ENCODE data around the gene XYLT1. TPM values are rescaled to one million over a fixed set of nuclear protein-coding genes. Genes with fewer than 3 reads are reported as not detected.

XYLT1 gene
- total RNA-seq, 1 experiment from 2014 or later: 13.0 TPM

GRCh38 chr16:17389384-17389783 lies 81.4 kb downstream of the XYLT1 start:
- no peak overlapping the region for H3K27ac ChIP-seq
- no peaks in the 10 kb centered on the region for H3K9me3 ChIP-seq (replicated peaks)
- H3K4me1 ChIP-seq (replicated peaks): peaks cover 22% of the 10 kb centered on the region
- no peak for DNase-seq (ENCODE audit: low read depth in 1 of 2, low spot score in 2 of 2)
- H3K4me3 ChIP-seq: no peak overlapping the region
- no peaks in the 10 kb centered on the region for H3K27me3 ChIP-seq (replicated peaks)
- H3K36me3 ChIP-seq: no peaks in the 10 kb centered on the region

- H3K27me3 ChIP-seq (replicated peaks): no peaks in the 10 kb centered on the region
- peaks cover 35% of the 10 kb centered on the region for H3K4me1 ChIP-seq (replicated peaks)
- H3K4me3 ChIP-seq: no peak overlapping the region
- no peak for DNase-seq (ENCODE audit: low read depth in 1 of 2, low spot score in 2 of 2)
- H3K36me3 ChIP-seq: no peaks in the 10 kb centered on the region
- no peaks in the 10 kb centered on the region for H3K9me3 ChIP-seq (replicated peaks)
- H3K27ac ChIP-seq: no peak overlapping the region
Measured at GRCh38 chr16:17387256-17387655, 83.5 kb downstream of the XYLT1 start.

- no peaks in the 10 kb centered on the region for H3K27me3 ChIP-seq (replicated peaks)
- H3K4me3 ChIP-seq: no peak overlapping the region
- no peak overlapping the region for H3K27ac ChIP-seq
- H3K9me3 ChIP-seq (replicated peaks): no peaks in the 10 kb centered on the region
- no peaks in the 10 kb centered on the region for H3K36me3 ChIP-seq
- peaks cover 43% of the 10 kb centered on the region for H3K4me1 ChIP-seq (replicated peaks)
- DNase-seq (ENCODE audit: low read depth in 1 of 2, low spot score in 2 of 2): no peak
Measured at GRCh38 chr16:17386229-17386628, 84.5 kb downstream of the XYLT1 start.

GRCh38 chr16:17384471-17384870 lies 86.3 kb downstream of the XYLT1 start:
- Histone ChIP-seq H3K36me3 (no peaks in the 10 kb centered on the region), H3K27ac (no peak overlapping the region), H3K4me1 (replicated peaks) (peaks cover 55% of the 10 kb centered on the region), H3K27me3 (replicated peaks) (no peaks in the 10 kb centered on the region), H3K9me3 (replicated peaks) (no peaks in the 10 kb centered on the region), H3K4me3 (no peak overlapping the region)
- no peak for DNase-seq (ENCODE audit: low read depth in 1 of 2, low spot score in 2 of 2)

GRCh38 chr16:17382949-17383863 lies 87.6 kb downstream of the XYLT1 start:
- H3K27ac ChIP-seq: no peak overlapping the region
- no peaks in the 10 kb centered on the region for H3K9me3 ChIP-seq (replicated peaks)
- no peaks in the 10 kb centered on the region for H3K27me3 ChIP-seq (replicated peaks)
- no peak overlapping the region for H3K4me3 ChIP-seq
- no peaks in the 10 kb centered on the region for H3K36me3 ChIP-seq
- no peak for DNase-seq (ENCODE audit: low read depth in 1 of 2, low spot score in 2 of 2)
- H3K4me1 ChIP-seq (replicated peaks): peaks cover 64% of the 10 kb centered on the region

- H3K36me3 ChIP-seq: no peaks in the 10 kb centered on the region
- no peak for DNase-seq (ENCODE audit: low read depth in 1 of 2, low spot score in 2 of 2)
- H3K4me1 ChIP-seq (replicated peaks): peaks cover 71% of the 10 kb centered on the region
- no peaks in the 10 kb centered on the region for H3K9me3 ChIP-seq (replicated peaks)
- H3K4me3 ChIP-seq: no peak overlapping the region
- no peak overlapping the region for H3K27ac ChIP-seq
- H3K27me3 ChIP-seq (replicated peaks): no peaks in the 10 kb centered on the region
Measured at GRCh38 chr16:17382514-17382913, 88.2 kb downstream of the XYLT1 start.

- H3K4me1 ChIP-seq (replicated peaks): peaks cover 74% of the 10 kb centered on the region
- H3K4me3 ChIP-seq: no peak overlapping the region
- H3K27me3 ChIP-seq (replicated peaks): no peaks in the 10 kb centered on the region
- no peaks in the 10 kb centered on the region for H3K9me3 ChIP-seq (replicated peaks)
- DNase-seq (ENCODE audit: low read depth in 1 of 2, low spot score in 2 of 2): no peak
- 0 out of 2 replicates have a peak overlapping the region, but pooled peaks have one; percentile 10 for H3K27ac ChIP-seq
- H3K36me3 ChIP-seq: no peaks in the 10 kb centered on the region
Measured at GRCh38 chr16:17381784-17382183, 89.0 kb downstream of the XYLT1 start.

GRCh38 chr16:17380613-17381012 lies 90.1 kb downstream of the XYLT1 start:
- no peak overlapping the region for H3K4me3 ChIP-seq
- peak overlapping the region; percentile 73 for H3K27ac ChIP-seq
- H3K36me3 ChIP-seq: no peaks in the 10 kb centered on the region
- DNase-seq (ENCODE audit: low read depth in 1 of 2, low spot score in 2 of 2): peak; percentile 66 to 87
- peaks cover 62% of the 10 kb centered on the region for H3K4me1 ChIP-seq (replicated peaks)
- H3K9me3 ChIP-seq (replicated peaks): no peaks in the 10 kb centered on the region
- no peaks in the 10 kb centered on the region for H3K27me3 ChIP-seq (replicated peaks)

- H3K27ac ChIP-seq: peak overlapping the region; percentile 17; the same call in 1 of the 2 replicates
- no peaks in the 10 kb centered on the region for H3K27me3 ChIP-seq (replicated peaks)
- no peaks in the 10 kb centered on the region for H3K36me3 ChIP-seq
- H3K9me3 ChIP-seq (replicated peaks): no peaks in the 10 kb centered on the region
- peaks cover 61% of the 10 kb centered on the region for H3K4me1 ChIP-seq (replicated peaks)
- no peak for DNase-seq (ENCODE audit: low read depth in 1 of 2, low spot score in 2 of 2)
- no peak overlapping the region for H3K4me3 ChIP-seq
Measured at GRCh38 chr16:17379121-17379571, 91.6 kb downstream of the XYLT1 start.

GRCh38 chr16:17377360-17378324 lies 93.1 kb downstream of the XYLT1 start:
- DNase-seq (ENCODE audit: low read depth in 1 of 2, low spot score in 2 of 2): no peak
- Histone ChIP-seq H3K27ac (no peak overlapping the region), H3K9me3 (replicated peaks) (no peaks in the 10 kb centered on the region), H3K27me3 (replicated peaks) (no peaks in the 10 kb centered on the region), H3K4me3 (no peak overlapping the region), H3K36me3 (no peaks in the 10 kb centered on the region), H3K4me1 (replicated peaks) (peaks cover 52% of the 10 kb centered on the region)

- no peak overlapping the region for H3K4me3 ChIP-seq
- H3K27me3 ChIP-seq (replicated peaks): no peaks in the 10 kb centered on the region
- H3K27ac ChIP-seq: no peak overlapping the region
- no peaks in the 10 kb centered on the region for H3K9me3 ChIP-seq (replicated peaks)
- DNase-seq (ENCODE audit: low read depth in 1 of 2, low spot score in 2 of 2): no peak
- H3K36me3 ChIP-seq: no peaks in the 10 kb centered on the region
- peaks cover 53% of the 10 kb centered on the region for H3K4me1 ChIP-seq (replicated peaks)
Measured at GRCh38 chr16:17375461-17376304, 95.1 kb downstream of the XYLT1 start.

GRCh38 chr16:17374668-17375255 lies 96.0 kb downstream of the XYLT1 start:
- Histone ChIP-seq H3K36me3 (no peaks in the 10 kb centered on the region), H3K4me1 (replicated peaks) (peaks cover 53% of the 10 kb centered on the region), H3K4me3 (no peak overlapping the region), H3K27me3 (replicated peaks) (no peaks in the 10 kb centered on the region), H3K9me3 (replicated peaks) (no peaks in the 10 kb centered on the region), H3K27ac (no peak overlapping the region)
- no peak for DNase-seq (ENCODE audit: low read depth in 1 of 2, low spot score in 2 of 2)

- Histone ChIP-seq H3K27me3 (replicated peaks) (no peaks in the 10 kb centered on the region), H3K4me3 (no peak overlapping the region), H3K27ac (no peak overlapping the region), H3K4me1 (replicated peaks) (peaks cover 53% of the 10 kb centered on the region), H3K36me3 (no peaks in the 10 kb centered on the region), H3K9me3 (replicated peaks) (no peaks in the 10 kb centered on the region)
- no peak for DNase-seq (ENCODE audit: low read depth in 1 of 2, low spot score in 2 of 2)
Measured at GRCh38 chr16:17373533-17373932, 97.2 kb downstream of the XYLT1 start.
